GM12878 (cell line): ENCODE measurements around the gene FBXL19. TPM values are rescaled to one million over a fixed set of nuclear protein-coding genes. Genes with fewer than 3 reads are reported as not detected.

ENCODE experiments used
- ATAC-seq: fragments of 200-7000 bp; cut with Tn5 transposase; 3 replicates; pipeline ENCODE4 v1.9.1; 2020; ENCODE audit warnings: mild to moderate bottlenecking, moderate library complexity
- BruUV-seq: library from RNA; stranded (reverse); fragments of 400-500 nt; replicated peaks from 2 replicates; lab custom pipeline; 2021; lab: Mats Ljungman, UMichigan
- CTCF ChIA-PET: fragments of 300-600 bp; sonication (Branson Sonifier 250); formaldehyde crosslinking; extraction: SDS; loops from one replicate; lab custom pipeline; 2021; ENCODE audit warnings: inconsistent platforms; lab: Yijun Ruan, JAX
- POLR2A ChIA-PET: fragments of 350-600 bp; formaldehyde crosslinking; extraction: SDS; loops from one replicate; lab custom pipeline; 2021; ENCODE audit warnings: inconsistent platforms; lab: Charles Lee
- RAD21 ChIA-PET: fragments of 300-600 bp; sonication (Branson Sonifier 250); formaldehyde crosslinking; loops from one replicate; lab custom pipeline; 2023; ENCODE audit warnings: antibody characterized with exemption; ENCODE audit not compliant: unreplicated experiment; lab: Charles Lee
- SMC1A ChIA-PET: fragments of 300-600 bp; sonication (Branson Sonifier 250); formaldehyde crosslinking; loops from one replicate; lab custom pipeline; 2023; ENCODE audit not compliant: unreplicated experiment, uncharacterized antibody; lab: Charles Lee
- DNase-seq: peaks from one replicate; pipeline ENCODE4 v3.0.0-alpha.2; 2011; ENCODE audit warnings: low read depth, low spot score
- FAIRE-seq: peaks from 3 replicates; lab custom pipeline; 2011; peaks lifted over from hg19 to GRCh38; lab: Jason Lieb, UNC
- H2AFZ ChIP-seq: 2 replicates; pipeline ENCODE4 v1.6.0; 2011; ENCODE audit warnings: low read depth, low read length, control low read depth; ENCODE audit not compliant: control insufficient read depth
- H3K27ac ChIP-seq: 2 replicates; pipeline ENCODE4 v1.5.1; 2011; ENCODE audit warnings: control low read depth; ENCODE audit not compliant: control insufficient read depth, insufficient read depth
- H3K27me3 ChIP-seq, 2 experiments: replicated peaks in 1 of 2; 2 replicates each; pipeline versions ENCODE4 v1.6.0 to v1.6.1; 2011; ENCODE audit warnings: low read length in 1 of 2; ENCODE audit not compliant: control insufficient read depth in 2 of 2, insufficient read depth in 2 of 2
- H3K36me3 ChIP-seq, 2 experiments: 2 replicates each; pipeline ENCODE4 v1.5.1; 2011; ENCODE audit warnings: low read length in 1 of 2; ENCODE audit not compliant: control insufficient read depth in 2 of 2, insufficient read depth in 2 of 2
- H3K4me1 ChIP-seq: 2 replicates; pipeline ENCODE4 v1.6.1; 2011; ENCODE audit warnings: mild to moderate bottlenecking, low read length, moderate library complexity, mixed read lengths; ENCODE audit not compliant: control insufficient read depth, insufficient read depth
- H3K4me2 ChIP-seq: 2 replicates; pipeline ENCODE4 v1.6.0; 2011; ENCODE audit warnings: control low read depth; ENCODE audit not compliant: control insufficient read depth, insufficient read depth
- H3K4me3 ChIP-seq: fragments of 200-600 bp; sonication (generic); 2 replicates; pipeline ENCODE4 v1.5.1; 2016
- H3K79me2 ChIP-seq: 2 replicates; pipeline ENCODE4 v1.6.0; 2011; ENCODE audit warnings: low read length; ENCODE audit not compliant: control insufficient read depth, insufficient read depth
- H3K9ac ChIP-seq: 2 replicates; pipeline ENCODE4 v1.8.0; 2011; ENCODE audit warnings: low read length, control low read depth, mixed read lengths; ENCODE audit not compliant: control insufficient read depth, insufficient read depth
- H3K9me3 ChIP-seq: replicated peaks from 3 replicates; pipeline ENCODE4 v1.5.1; 2011; ENCODE audit warnings: mild to moderate bottlenecking, low read length; ENCODE audit not compliant: control insufficient read depth, insufficient read depth
- H4K20me1 ChIP-seq: 2 replicates; pipeline ENCODE4 v1.6.0; 2011; ENCODE audit not compliant: control insufficient read depth, insufficient read depth
- ASH2L ChIP-seq: fragments of 300-600, 200-600 bp; sonication (generic); IDR thresholded peaks from 2 replicates; pipeline ENCODE4 v1.6.1; 2017; ENCODE audit warnings: low read depth, mild to moderate bottlenecking, borderline replicate concordance
- CBX3 ChIP-seq: fragments of 200-600 bp; sonication (generic); IDR thresholded peaks from 2 replicates; pipeline ENCODE4 v1.6.1; 2016; ENCODE audit warnings: low read depth, borderline replicate concordance
- CREB1 ChIP-seq: IDR thresholded peaks from 2 replicates; pipeline ENCODE4 v1.6.1; 2012; ENCODE audit warnings: low read depth, mild to moderate bottlenecking, inconsistent platforms
- EED ChIP-seq: sonication (generic); IDR thresholded peaks from 2 replicates; pipeline ENCODE4 v1.6.1; 2016; ENCODE audit warnings: antibody characterized with exemption, low read depth
- GATAD2B ChIP-seq: fragments of 450-650 bp; conservative IDR thresholded peaks from 2 replicates; pipeline ENCODE4 v1.6.1; 2017; ENCODE audit warnings: low read depth, mild to moderate bottlenecking, moderate library complexity
- HDAC6 ChIP-seq: fragments of 200-600 bp; sonication (generic); IDR thresholded peaks from one replicate; pipeline ENCODE4 v1.8.0; 2017; ENCODE audit warnings: antibody characterized with exemption; ENCODE audit not compliant: unreplicated experiment
- JUND ChIP-seq: IDR thresholded peaks from 2 replicates; pipeline ENCODE4 v1.6.1; 2012; ENCODE audit warnings: low read depth, mild to moderate bottlenecking, low read length, improper control_type of control experiment, moderate library complexity
- PAX8 ChIP-seq: fragments of 450-650 bp; IDR thresholded peaks from 2 replicates; pipeline ENCODE4 v1.6.1; 2017; ENCODE audit warnings: mild to moderate bottlenecking, moderate library complexity
- POLR2A ChIP-seq: IDR thresholded peaks from 2 replicates; pipeline ENCODE4 v1.6.1; 2011; ENCODE audit warnings: low read depth, mild to moderate bottlenecking, low read length
- SMAD1 ChIP-seq: fragments of 450-650 bp; IDR thresholded peaks from 2 replicates; pipeline ENCODE4 v1.6.1; 2018; ENCODE audit warnings: mild to moderate bottlenecking, low read depth; ENCODE audit not compliant: partially characterized antibody
- SMAD5 ChIP-seq: IDR thresholded peaks from 2 replicates; pipeline ENCODE4 v1.6.1; 2016; ENCODE audit warnings: antibody characterized with exemption, low read depth
- SP1 ChIP-seq: IDR thresholded peaks from one replicate; pipeline ENCODE4 v1.6.1; 2011; ENCODE audit warnings: low read depth, low read length
- ZNF274 ChIP-seq: IDR thresholded peaks from one replicate; pipeline ENCODE4 v1.8.0; 2011; ENCODE audit not compliant: insufficient read length, insufficient read depth
- ZNF622 ChIP-seq: fragments of 450-650 bp; IDR thresholded peaks from 2 replicates; pipeline ENCODE4 v1.6.1; 2017; ENCODE audit warnings: mild to moderate bottlenecking, inconsistent platforms
- WGBS: methylation state at CpG from one replicate; pipeline ENCODE4 v1.1.6; 2016; ENCODE audit warnings: low lambda C conversion rate; ENCODE audit not compliant: insufficient replicate concordance, insufficient coverage; ENCODE audit errors: missing lambda C conversion rate; 5-methylcytosine and 5-hydroxymethylcytosine counted together
- in situ Hi-C: fragments of 300-500 bp; cut with MboI; formaldehyde crosslinking; loops from 9 replicates; pipeline ENCODE4 v1.14.3; 2018; ENCODE audit warnings: mixed read lengths
- intact Hi-C: fragments of 100-400 bp; cut with micrococcal nuclease; formaldehyde crosslinking; loops from one replicate; pipeline ENCODE4 v1.14.2; 2022; ENCODE audit not compliant: unreplicated experiment
- polyA plus RNA-seq, 11 experiments: library from polyadenylated mRNA; depleted of rRNA in 4 of 11; unstranded in 6 of 11; stranded (reverse) in 5 of 11; fragments of >200 nt; fragmentation: Nextera tagmentation in 4 of 11; fragmentation: Illumina TruSeq in 1 of 11; extraction: Ambion mirVana in 4 of 11; extraction: Trizol in 1 of 11; gene quantifications; 1 replicate in 1 of 11; 2 replicates in 10 of 11; pipeline versions ENCODE4 v1.2.1 to v1.2.3, GENCODE V29; 2011 to 2016; ENCODE audit warnings: inconsistent platforms in 2 of 11, missing spikeins in 2 of 11, low read depth in 1 of 11
- total RNA-seq, 4 experiments: library from RNA; depleted of rRNA in 3 of 4; stranded (reverse); fragments of >200 nt in 3 of 4; fragmentation: Illumina TruSeq in 1 of 4; extraction: Trizol in 1 of 4; gene quantifications; 2 replicates each; pipeline versions ENCODE4 v1.2.1 to v1.2.3, GENCODE V29; 2013 to 2021
- TF ChIP-seq, protein P1 (sequence below): fragments of 450-650 bp; formaldehyde crosslinking; IDR thresholded peaks from 2 replicates; pipeline ENCODE4 v1.5.0; 2022; ENCODE audit warnings: mild to moderate bottlenecking, missing genetic modification characterization
- TF ChIP-seq, protein P2 (sequence below): IDR thresholded peaks from 2 replicates; pipeline ENCODE4 v1.6.1; 2011; ENCODE audit warnings: borderline replicate concordance, low read depth, mild to moderate bottlenecking, moderate library complexity, low read length; ENCODE audit not compliant: insufficient read depth, poor library complexity, severe bottlenecking
- TF ChIP-seq, protein P3 (sequence below): fragments of 450-650 bp; IDR thresholded peaks from 2 replicates; pipeline ENCODE4 v1.6.1; 2017; ENCODE audit warnings: mild to moderate bottlenecking
- TF ChIP-seq, protein P4 (sequence below): fragments of 150-350 bp; IDR thresholded peaks from 2 replicates; pipeline ENCODE4 v1.6.1; 2014; ENCODE audit warnings: mild to moderate bottlenecking, low read depth, low read length

FBXL19 gene
- total and polyA plus RNA-seq, 10 of the 15 experiments (the other 5 are each of a cell fraction or from before 2014, with no cell fraction given) = 0.02 to 32.1 (median 6.8) TPM; not detected in 1

DNA sequence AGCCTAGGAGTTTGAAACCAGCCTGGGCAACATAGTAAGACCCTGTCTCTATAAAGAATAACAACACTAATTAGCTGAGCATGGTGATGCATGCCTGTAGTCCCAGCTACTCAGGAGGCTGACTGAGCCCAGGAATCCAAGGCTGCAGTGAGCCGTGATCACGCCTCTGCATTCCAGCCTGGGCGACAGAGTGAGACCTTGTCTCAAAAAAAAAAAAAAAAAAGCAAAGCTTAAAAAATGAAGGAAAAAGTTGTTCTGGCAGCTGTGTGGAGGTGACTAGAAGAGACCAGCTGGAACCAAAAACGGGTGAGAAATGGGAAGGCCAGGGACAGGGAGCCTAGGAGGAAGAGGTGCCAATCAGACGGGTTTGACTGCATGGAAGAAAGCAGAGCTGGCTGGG, 33.7 kb upstream of the FBXL19 start:
- Histone ChIP-seq H4K20me1 (no peaks in the 10 kb centered on the region), H3K9ac (no peak overlapping the region), H2AFZ (no peak overlapping the region), H3K4me2 (no peak overlapping the region), H3K79me2 (peaks cover 1% of the 10 kb centered on the region; the same call in 1 of the 2 replicates), H3K9me3 (no peaks in the 10 kb centered on the region), H3K36me3 (peaks cover 0 to 5% of the 10 kb centered on the region in 2 experiments; a peak in 2 of 4 replicates), H3K27ac (no peak overlapping the region), H3K4me1 (peaks cover 19% of the 10 kb centered on the region), H3K4me3 (no peak overlapping the region), H3K27me3 (no peaks in the 10 kb centered on the region)
- WGBS = 96% methylated on average over 3 of the region's 5 CpGs
- CTCF ChIA-PET = interaction anchor here (5.4 kb wide), 1 partner anchor 44 kb away, joined by 32 read pairs; no protein-coding TSS in a partner anchor
- POLR2A ChIA-PET = interaction anchor here (0.6 to 3.1 kb wide), 3 partner anchors 14 to 50 kb away, joined by 3 to 16 read pairs (median 4); no protein-coding TSS in a partner anchor
- no peak for FAIRE-seq
- intact Hi-C loops = loop anchor here (10.0 kb wide), 1 partner anchor 235 kb away; the partner anchor contains the start of genes FBRS and PRR14
- DNase-seq = no peak
- SMC1A ChIA-PET = interaction anchor here (2.0 kb wide), 1 partner anchor 45 kb away, joined by 7 read pairs; no protein-coding TSS in a partner anchor
- RAD21 ChIA-PET = no interaction called here
- in situ Hi-C loops = no loop called here
- no TSS peak for BruUV-seq
- no peak for ATAC-seq
- TF ChIP-seq, protein P1, sequence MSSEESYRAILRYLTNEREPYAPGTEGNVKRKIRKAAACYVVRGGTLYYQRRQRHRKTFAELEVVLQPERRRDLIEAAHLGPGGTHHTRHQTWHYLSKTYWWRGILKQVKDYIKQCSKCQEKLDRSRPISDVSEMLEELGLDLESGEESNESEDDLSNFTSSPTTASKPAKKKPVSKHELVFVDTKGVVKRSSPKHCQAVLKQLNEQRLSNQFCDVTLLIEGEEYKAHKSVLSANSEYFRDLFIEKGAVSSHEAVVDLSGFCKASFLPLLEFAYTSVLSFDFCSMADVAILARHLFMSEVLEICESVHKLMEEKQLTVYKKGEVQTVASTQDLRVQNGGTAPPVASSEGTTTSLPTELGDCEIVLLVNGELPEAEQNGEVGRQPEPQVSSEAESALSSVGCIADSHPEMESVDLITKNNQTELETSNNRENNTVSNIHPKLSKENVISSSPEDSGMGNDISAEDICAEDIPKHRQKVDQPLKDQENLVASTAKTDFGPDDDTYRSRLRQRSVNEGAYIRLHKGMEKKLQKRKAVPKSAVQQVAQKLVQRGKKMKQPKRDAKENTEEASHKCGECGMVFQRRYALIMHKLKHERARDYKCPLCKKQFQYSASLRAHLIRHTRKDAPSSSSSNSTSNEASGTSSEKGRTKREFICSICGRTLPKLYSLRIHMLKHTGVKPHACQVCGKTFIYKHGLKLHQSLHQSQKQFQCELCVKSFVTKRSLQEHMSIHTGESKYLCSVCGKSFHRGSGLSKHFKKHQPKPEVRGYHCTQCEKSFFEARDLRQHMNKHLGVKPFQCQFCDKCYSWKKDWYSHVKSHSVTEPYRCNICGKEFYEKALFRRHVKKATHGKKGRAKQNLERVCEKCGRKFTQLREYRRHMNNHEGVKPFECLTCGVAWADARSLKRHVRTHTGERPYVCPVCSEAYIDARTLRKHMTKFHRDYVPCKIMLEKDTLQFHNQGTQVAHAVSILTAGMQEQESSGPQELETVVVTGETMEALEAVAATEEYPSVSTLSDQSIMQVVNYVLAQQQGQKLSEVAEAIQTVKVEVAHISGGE (CRISPR knock-in tag) = no peak
- TF ChIP-seq ZNF274 (no peak), POLR2A (no peak), JUND (no peak), GATAD2B (no peak), SMAD1 (no peak), SMAD5 (no peak), ZNF622 (no peak), PAX8 (no peak), HDAC6 (no peak), CBX3 (no peak), ASH2L (no peak), SP1 (no peak), CREB1 (no peak), EED (no peak)
- TF ChIP-seq, protein P2, sequence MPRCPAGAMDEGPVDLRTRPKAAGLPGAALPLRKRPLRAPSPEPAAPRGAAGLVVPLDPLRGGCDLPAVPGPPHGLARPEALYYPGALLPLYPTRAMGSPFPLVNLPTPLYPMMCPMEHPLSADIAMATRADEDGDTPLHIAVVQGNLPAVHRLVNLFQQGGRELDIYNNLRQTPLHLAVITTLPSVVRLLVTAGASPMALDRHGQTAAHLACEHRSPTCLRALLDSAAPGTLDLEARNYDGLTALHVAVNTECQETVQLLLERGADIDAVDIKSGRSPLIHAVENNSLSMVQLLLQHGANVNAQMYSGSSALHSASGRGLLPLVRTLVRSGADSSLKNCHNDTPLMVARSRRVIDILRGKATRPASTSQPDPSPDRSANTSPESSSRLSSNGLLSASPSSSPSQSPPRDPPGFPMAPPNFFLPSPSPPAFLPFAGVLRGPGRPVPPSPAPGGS = no peak
- TF ChIP-seq, protein P3, sequence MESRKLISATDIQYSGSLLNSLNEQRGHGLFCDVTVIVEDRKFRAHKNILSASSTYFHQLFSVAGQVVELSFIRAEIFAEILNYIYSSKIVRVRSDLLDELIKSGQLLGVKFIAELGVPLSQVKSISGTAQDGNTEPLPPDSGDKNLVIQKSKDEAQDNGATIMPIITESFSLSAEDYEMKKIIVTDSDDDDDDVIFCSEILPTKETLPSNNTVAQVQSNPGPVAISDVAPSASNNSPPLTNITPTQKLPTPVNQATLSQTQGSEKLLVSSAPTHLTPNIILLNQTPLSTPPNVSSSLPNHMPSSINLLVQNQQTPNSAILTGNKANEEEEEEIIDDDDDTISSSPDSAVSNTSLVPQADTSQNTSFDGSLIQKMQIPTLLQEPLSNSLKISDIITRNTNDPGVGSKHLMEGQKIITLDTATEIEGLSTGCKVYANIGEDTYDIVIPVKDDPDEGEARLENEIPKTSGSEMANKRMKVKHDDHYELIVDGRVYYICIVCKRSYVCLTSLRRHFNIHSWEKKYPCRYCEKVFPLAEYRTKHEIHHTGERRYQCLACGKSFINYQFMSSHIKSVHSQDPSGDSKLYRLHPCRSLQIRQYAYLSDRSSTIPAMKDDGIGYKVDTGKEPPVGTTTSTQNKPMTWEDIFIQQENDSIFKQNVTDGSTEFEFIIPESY = no peak
- TF ChIP-seq, protein P4, sequence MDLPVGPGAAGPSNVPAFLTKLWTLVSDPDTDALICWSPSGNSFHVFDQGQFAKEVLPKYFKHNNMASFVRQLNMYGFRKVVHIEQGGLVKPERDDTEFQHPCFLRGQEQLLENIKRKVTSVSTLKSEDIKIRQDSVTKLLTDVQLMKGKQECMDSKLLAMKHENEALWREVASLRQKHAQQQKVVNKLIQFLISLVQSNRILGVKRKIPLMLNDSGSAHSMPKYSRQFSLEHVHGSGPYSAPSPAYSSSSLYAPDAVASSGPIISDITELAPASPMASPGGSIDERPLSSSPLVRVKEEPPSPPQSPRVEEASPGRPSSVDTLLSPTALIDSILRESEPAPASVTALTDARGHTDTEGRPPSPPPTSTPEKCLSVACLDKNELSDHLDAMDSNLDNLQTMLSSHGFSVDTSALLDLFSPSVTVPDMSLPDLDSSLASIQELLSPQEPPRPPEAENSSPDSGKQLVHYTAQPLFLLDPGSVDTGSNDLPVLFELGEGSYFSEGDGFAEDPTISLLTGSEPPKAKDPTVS = no peak
